Astrocyte (in vitro differentiated cells and primary cell): ENCODE measurements around the gene GPR68. TPM values are rescaled to one million over a fixed set of nuclear protein-coding genes. Genes with fewer than 3 reads are reported as not detected.

ENCODE experiments used
- DNase-seq: peaks from one replicate; pipeline ENCODE4 v3.0.0-alpha.2; 2010; ENCODE audit warnings: low read depth
- FAIRE-seq: peaks from 2 replicates; lab custom pipeline; 2011; peaks lifted over from hg19 to GRCh38; lab: Jason Lieb, UNC
- H2AFZ ChIP-seq: 2 replicates; pipeline ENCODE4 v1.6.0; 2012; ENCODE audit warnings: low read depth, low read length, inconsistent platforms
- H3K27ac ChIP-seq: 2 replicates; pipeline ENCODE4 v1.5.1; 2011; ENCODE audit warnings: low read depth, low read length, inconsistent platforms
- H3K27me3 ChIP-seq: 2 replicates; pipeline ENCODE4 v1.6.0; 2011; ENCODE audit warnings: low read length, inconsistent platforms; ENCODE audit not compliant: insufficient read depth
- H3K36me3 ChIP-seq: 2 replicates; pipeline ENCODE4 v1.5.1; 2011; ENCODE audit warnings: low read length, inconsistent platforms; ENCODE audit not compliant: insufficient read depth
- H3K4me1 ChIP-seq: 2 replicates; pipeline ENCODE4 v1.5.1; 2011; ENCODE audit warnings: low read length, inconsistent platforms; ENCODE audit not compliant: insufficient read depth
- H3K4me2 ChIP-seq: 2 replicates; pipeline ENCODE4 v1.6.0; 2012; ENCODE audit warnings: low read length, inconsistent platforms
- H3K4me3 ChIP-seq: 2 replicates; pipeline ENCODE4 v1.5.1; 2011; ENCODE audit warnings: low read depth, mild to moderate bottlenecking, low read length, inconsistent platforms; ENCODE audit not compliant: insufficient read depth
- H3K79me2 ChIP-seq: 2 replicates; pipeline ENCODE4 v1.6.0; 2012; ENCODE audit warnings: mild to moderate bottlenecking, low read length, inconsistent platforms; ENCODE audit not compliant: insufficient read depth
- H3K9ac ChIP-seq: 2 replicates; pipeline ENCODE4 v1.6.0; 2012; ENCODE audit warnings: mild to moderate bottlenecking, low read length, inconsistent platforms
- H3K9me3 ChIP-seq: 2 replicates; pipeline ENCODE4 v1.5.1; 2012; ENCODE audit warnings: low read depth, mild to moderate bottlenecking, low read length, inconsistent platforms; ENCODE audit not compliant: insufficient read depth
- H4K20me1 ChIP-seq: 2 replicates; pipeline ENCODE4 v1.6.0; 2012; ENCODE audit warnings: low read length, inconsistent platforms; ENCODE audit not compliant: insufficient read depth
- H3K27ac Mint-ChIP-seq: one replicate; pipeline ENCODE4 v1.8.0; 2021; ENCODE audit warnings: mild to moderate bottlenecking, mixed read lengths; ENCODE audit not compliant: unreplicated experiment
- H3K27me3 Mint-ChIP-seq: one replicate; pipeline ENCODE4 v1.8.0; 2021; ENCODE audit warnings: low read depth, mixed read lengths; ENCODE audit not compliant: unreplicated experiment
- H3K36me3 Mint-ChIP-seq: one replicate; pipeline ENCODE4 v1.8.0; 2021; ENCODE audit warnings: low read depth, mixed read lengths; ENCODE audit not compliant: unreplicated experiment
- H3K4me1 Mint-ChIP-seq: one replicate; pipeline ENCODE4 v1.8.0; 2021; ENCODE audit warnings: low read depth, mixed read lengths; ENCODE audit not compliant: unreplicated experiment
- H3K4me3 Mint-ChIP-seq: one replicate; pipeline ENCODE4 v1.8.0; 2021; ENCODE audit warnings: mild to moderate bottlenecking, moderate library complexity, mixed read lengths; ENCODE audit not compliant: unreplicated experiment
- H3K9me3 Mint-ChIP-seq: one replicate; pipeline ENCODE4 v1.8.0; 2021; ENCODE audit warnings: mild to moderate bottlenecking, mixed read lengths; ENCODE audit not compliant: unreplicated experiment
- EZH2 ChIP-seq: IDR thresholded peaks from 2 replicates; pipeline ENCODE4 v1.6.1; 2012; ENCODE audit warnings: mild to moderate bottlenecking, low read length, inconsistent platforms; ENCODE audit not compliant: insufficient read depth
- total RNA-seq: library from RNA; stranded (reverse); gene quantifications from 2 replicates; pipeline ENCODE4 v1.2.1, GENCODE V29; 2021
- TF ChIP-seq, protein P1 (sequence below): IDR thresholded peaks from 2 replicates; pipeline ENCODE4 v1.5.1; 2011; ENCODE audit warnings: low read depth, mild to moderate bottlenecking, inconsistent platforms, low read length, moderate library complexity; ENCODE audit not compliant: insufficient read depth

The GPR68 gene
- total RNA-seq, 1 donor from 2014 or later: 0.50 TPM

DNA sequence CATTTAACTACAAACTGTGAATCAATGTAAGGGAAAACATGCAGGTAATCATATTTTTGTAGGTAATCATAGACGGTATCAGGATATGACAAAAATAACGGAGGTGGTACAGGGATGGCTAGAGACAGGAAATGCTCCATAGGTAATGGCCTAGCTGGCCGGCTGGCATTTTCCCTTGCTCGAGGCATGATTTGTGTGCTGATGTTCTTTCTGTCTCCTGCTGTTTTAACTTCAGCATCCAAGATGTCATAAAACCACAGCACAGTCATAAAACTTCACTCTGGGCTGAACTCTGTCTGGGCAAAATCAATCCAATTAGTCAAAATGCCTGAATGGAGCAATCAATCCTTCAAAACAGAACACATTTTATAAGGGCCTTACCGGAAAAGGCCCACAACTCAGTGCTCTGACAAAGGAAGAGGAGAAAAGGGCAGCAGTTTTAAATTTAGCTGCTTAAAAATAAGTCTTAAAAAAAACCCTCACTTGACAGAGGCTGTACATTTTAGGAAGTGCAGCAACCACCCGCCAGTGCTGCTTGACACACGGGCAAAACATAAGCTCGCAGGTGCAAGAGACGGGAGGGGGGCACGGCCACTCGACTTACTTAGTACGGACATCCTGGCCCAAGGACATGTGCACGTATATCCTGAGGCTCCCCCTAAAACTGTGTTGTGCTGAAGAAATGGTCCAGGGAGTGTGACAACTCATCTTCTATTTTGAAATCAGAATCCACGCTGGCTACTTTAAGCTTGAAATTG lies 40.5 kb upstream of the GPR68 start:
- Histone ChIP-seq H3K4me1 (peaks cover 9% of the 10 kb centered on the region), H3K9me3 (no peaks in the 10 kb centered on the region), H3K4me3 (no peak overlapping the region), H3K9ac (no peak overlapping the region), H2AFZ (no peak overlapping the region), H3K27me3 (peaks cover 7% of the 10 kb centered on the region), H3K4me2 (no peak overlapping the region), H3K79me2 (no peaks in the 10 kb centered on the region), H3K27ac (no peak overlapping the region), H4K20me1 (no peaks in the 10 kb centered on the region), H3K36me3 (no peaks in the 10 kb centered on the region)
- Mint-ChIP-seq H3K36me3 (no peaks in the 10 kb centered on the region), H3K27ac (peak overlapping the region; percentile 38), H3K4me3 (no peak overlapping the region), H3K4me1 (peaks cover 22% of the 10 kb centered on the region), H3K27me3 (peaks cover 2% of the 10 kb centered on the region), H3K9me3 (no peaks in the 10 kb centered on the region)
- DNase-seq (no peak), FAIRE-seq (no peak)
- TF ChIP-seq, protein P1, sequence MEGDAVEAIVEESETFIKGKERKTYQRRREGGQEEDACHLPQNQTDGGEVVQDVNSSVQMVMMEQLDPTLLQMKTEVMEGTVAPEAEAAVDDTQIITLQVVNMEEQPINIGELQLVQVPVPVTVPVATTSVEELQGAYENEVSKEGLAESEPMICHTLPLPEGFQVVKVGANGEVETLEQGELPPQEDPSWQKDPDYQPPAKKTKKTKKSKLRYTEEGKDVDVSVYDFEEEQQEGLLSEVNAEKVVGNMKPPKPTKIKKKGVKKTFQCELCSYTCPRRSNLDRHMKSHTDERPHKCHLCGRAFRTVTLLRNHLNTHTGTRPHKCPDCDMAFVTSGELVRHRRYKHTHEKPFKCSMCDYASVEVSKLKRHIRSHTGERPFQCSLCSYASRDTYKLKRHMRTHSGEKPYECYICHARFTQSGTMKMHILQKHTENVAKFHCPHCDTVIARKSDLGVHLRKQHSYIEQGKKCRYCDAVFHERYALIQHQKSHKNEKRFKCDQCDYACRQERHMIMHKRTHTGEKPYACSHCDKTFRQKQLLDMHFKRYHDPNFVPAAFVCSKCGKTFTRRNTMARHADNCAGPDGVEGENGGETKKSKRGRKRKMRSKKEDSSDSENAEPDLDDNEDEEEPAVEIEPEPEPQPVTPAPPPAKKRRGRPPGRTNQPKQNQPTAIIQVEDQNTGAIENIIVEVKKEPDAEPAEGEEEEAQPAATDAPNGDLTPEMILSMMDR: no peak
- TF ChIP-seq EZH2: no peak

DNA sequence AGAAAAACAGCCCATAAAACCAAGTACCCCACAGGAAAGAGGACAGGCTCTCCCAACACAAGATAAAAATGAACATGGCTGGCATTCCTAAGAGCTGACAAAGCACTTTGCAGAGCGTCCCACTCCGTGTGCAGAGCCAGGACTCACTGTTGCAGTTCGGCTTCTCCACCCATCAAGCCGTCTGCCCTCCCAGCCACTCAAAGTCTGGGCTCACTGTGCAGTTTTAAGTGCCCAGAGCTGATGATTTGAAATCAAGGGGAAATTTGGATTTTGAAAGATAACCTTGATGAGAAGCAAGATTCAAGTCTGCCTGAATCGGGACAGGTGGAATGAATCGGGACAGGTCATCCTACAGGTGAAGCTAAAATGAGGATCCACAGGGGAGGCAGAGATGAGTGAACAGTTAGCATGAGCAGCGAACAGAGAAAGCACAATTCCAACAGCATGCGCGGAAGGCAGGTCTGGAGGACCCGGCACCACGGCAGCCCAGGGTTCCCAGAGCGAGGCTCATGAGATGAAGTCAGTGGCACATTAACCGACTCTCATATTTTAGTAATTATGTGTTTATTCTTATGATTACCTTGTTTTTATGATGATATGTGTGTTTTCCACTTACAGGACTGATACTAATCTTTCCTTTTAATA lies 39.8 kb upstream of the GPR68 start:
- peak; percentile 39 for FAIRE-seq
- TF ChIP-seq EZH2: no peak
- TF ChIP-seq, protein P1: no peak
- H3K27ac Mint-ChIP-seq: peak overlapping the region; percentile 75
- Histone ChIP-seq H2AFZ (no peak overlapping the region), H3K4me2 (peak overlapping the region; percentile 38), H3K9me3 (no peaks in the 10 kb centered on the region), H3K79me2 (no peaks in the 10 kb centered on the region), H3K4me3 (no peak overlapping the region), H3K27me3 (peaks cover 7% of the 10 kb centered on the region), H3K4me1 (peaks cover 9% of the 10 kb centered on the region), H4K20me1 (no peaks in the 10 kb centered on the region), H3K9ac (no peak overlapping the region), H3K36me3 (no peaks in the 10 kb centered on the region), H3K27ac (no peak overlapping the region)
- peak; percentile 77 for DNase-seq
- H3K36me3 Mint-ChIP-seq: peaks cover 2% of the 10 kb centered on the region
- no peaks in the 10 kb centered on the region for H3K27me3 Mint-ChIP-seq
- H3K4me3 Mint-ChIP-seq: no peak overlapping the region
- H3K9me3 Mint-ChIP-seq: no peaks in the 10 kb centered on the region
- peaks cover 22% of the 10 kb centered on the region for H3K4me1 Mint-ChIP-seq

DNA sequence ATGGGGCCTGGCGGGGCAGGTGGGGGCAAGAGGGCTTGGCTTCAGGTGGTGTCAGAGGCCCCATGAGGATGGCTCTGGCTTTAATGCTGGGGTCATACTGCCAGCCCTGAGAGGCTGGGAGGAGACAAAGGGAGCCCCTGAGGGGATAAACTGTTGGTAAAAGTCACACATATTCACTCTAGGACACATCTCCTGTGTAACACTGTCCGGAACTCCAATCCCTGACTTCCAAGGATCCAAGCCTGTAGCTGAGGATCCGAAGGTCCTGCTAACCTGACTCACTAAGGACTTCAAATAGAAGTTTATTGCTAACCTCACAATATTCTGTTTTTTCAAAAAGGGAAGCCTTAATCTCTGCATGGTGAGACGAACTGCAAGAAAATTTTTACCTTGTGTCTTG lies 39.2 kb upstream of the GPR68 start:
- no peak for TF ChIP-seq EZH2
- TF ChIP-seq, protein P1: no peak
- peaks cover 22% of the 10 kb centered on the region for H3K4me1 Mint-ChIP-seq
- Histone ChIP-seq H2AFZ (no peak overlapping the region), H3K4me3 (no peak overlapping the region), H3K4me1 (peaks cover 9% of the 10 kb centered on the region), H4K20me1 (no peaks in the 10 kb centered on the region), H3K79me2 (no peaks in the 10 kb centered on the region), H3K27ac (no peak overlapping the region), H3K9me3 (no peaks in the 10 kb centered on the region), H3K4me2 (peak overlapping the region; percentile 38), H3K27me3 (peaks cover 7% of the 10 kb centered on the region), H3K36me3 (no peaks in the 10 kb centered on the region), H3K9ac (no peak overlapping the region)
- H3K27me3 Mint-ChIP-seq: no peaks in the 10 kb centered on the region
- H3K4me3 Mint-ChIP-seq: no peak overlapping the region
- H3K9me3 Mint-ChIP-seq: no peaks in the 10 kb centered on the region
- H3K36me3 Mint-ChIP-seq: peaks cover 2% of the 10 kb centered on the region
- FAIRE-seq (no peak), DNase-seq (no peak)
- peak overlapping the region; percentile 75 for H3K27ac Mint-ChIP-seq
